ENCODE results near the gene RTCA.

DNA sequence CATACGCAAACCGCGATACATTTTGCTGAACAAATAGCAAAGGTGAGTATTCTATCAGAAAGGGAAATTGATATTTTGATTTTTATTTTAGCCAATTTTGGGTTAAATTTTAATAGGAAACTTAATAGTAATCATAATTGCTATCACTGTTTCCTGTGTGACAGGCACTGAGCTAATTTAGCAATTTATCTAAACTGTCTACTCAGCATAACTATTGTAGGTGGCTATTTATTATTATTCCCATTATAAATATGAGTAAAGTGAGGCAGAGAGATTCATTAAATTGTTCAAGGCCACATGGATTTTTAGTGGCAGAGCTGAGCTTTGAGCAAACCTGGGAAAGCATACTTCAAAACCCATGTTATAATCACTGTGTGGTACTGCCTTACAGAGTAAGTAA, 21.1 kb downstream of the RTCA start:
- TF ChIP-seq, protein P1, sequence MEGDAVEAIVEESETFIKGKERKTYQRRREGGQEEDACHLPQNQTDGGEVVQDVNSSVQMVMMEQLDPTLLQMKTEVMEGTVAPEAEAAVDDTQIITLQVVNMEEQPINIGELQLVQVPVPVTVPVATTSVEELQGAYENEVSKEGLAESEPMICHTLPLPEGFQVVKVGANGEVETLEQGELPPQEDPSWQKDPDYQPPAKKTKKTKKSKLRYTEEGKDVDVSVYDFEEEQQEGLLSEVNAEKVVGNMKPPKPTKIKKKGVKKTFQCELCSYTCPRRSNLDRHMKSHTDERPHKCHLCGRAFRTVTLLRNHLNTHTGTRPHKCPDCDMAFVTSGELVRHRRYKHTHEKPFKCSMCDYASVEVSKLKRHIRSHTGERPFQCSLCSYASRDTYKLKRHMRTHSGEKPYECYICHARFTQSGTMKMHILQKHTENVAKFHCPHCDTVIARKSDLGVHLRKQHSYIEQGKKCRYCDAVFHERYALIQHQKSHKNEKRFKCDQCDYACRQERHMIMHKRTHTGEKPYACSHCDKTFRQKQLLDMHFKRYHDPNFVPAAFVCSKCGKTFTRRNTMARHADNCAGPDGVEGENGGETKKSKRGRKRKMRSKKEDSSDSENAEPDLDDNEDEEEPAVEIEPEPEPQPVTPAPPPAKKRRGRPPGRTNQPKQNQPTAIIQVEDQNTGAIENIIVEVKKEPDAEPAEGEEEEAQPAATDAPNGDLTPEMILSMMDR (conservative IDR thresholded peaks at IDR 0.05; ENCODE audit: low read depth, low read length), result no peak
- TF ChIP-seq EZH2 (IDR thresholded peaks at IDR 0.05; ENCODE audit: low read length, unreplicated experiment) (no peak), EZH2phosphoT487 (IDR thresholded peaks at IDR 0.05; ENCODE audit: borderline replicate concordance, low read length) (no peak)

Measured in PC-3 (cell line).